ENCODE measurements around the gene SFRP5. TPM values are rescaled to one million over a fixed set of nuclear protein-coding genes. Genes with fewer than 3 reads are reported as not detected.

Gene SFRP5
- total RNA-seq, 3 donors from 2014 or later = 0.29 to 1.8 (median 0.33) TPM

- intact Hi-C loops (cut with DNase I; ENCODE audit: low total_unique reads) = no loop called here
- H3K36me3 ChIP-seq = no peaks in the 10 kb centered on the region
- no peak overlapping the region for H3K27ac ChIP-seq
- H3K27me3 ChIP-seq = peaks cover 0 to 6% of the 10 kb centered on the region in 2 donors
- TF ChIP-seq POLR2AphosphoS5 (IDR thresholded peaks at IDR 0.05) (no peak), POLR2A (IDR thresholded peaks at IDR 0.05) (no peak), CTCF (IDR thresholded peaks at IDR 0.05) (no peak)
- no peak overlapping the region for H3K4me3 ChIP-seq
- no peaks in the 10 kb centered on the region for H3K4me1 ChIP-seq
- no peaks in the 10 kb centered on the region for H3K9me3 ChIP-seq
- no peak for DNase-seq (ENCODE audit: low spot score in 2 of 2)
Observed at GRCh38 chr10:97764519-97764931, 7.3 kb downstream of the SFRP5 start.

- TF ChIP-seq POLR2AphosphoS5 (IDR thresholded peaks at IDR 0.05) (no peak), CTCF (IDR thresholded peaks at IDR 0.05) (no peak), POLR2A (IDR thresholded peaks at IDR 0.05) (no peak)
- Histone ChIP-seq H3K27ac (no peak overlapping the region), H3K4me3 (no peak overlapping the region), H3K27me3 (peaks cover 0 to under 1% of the 10 kb centered on the region in 2 donors), H3K36me3 (no peaks in the 10 kb centered on the region), H3K9me3 (no peaks in the 10 kb centered on the region), H3K4me1 (no peaks in the 10 kb centered on the region)
- intact Hi-C loops (cut with DNase I; ENCODE audit: low total_unique reads) = no loop called here
- no peak for DNase-seq (ENCODE audit: low spot score in 2 of 2)
Observed at GRCh38 chr10:97763947-97764346, 7.9 kb downstream of the SFRP5 start.

- H3K4me1 ChIP-seq = no peaks in the 10 kb centered on the region
- H3K27ac ChIP-seq = no peak overlapping the region
- intact Hi-C loops (cut with DNase I; ENCODE audit: low total_unique reads) = no loop called here
- no peaks in the 10 kb centered on the region for H3K36me3 ChIP-seq
- H3K9me3 ChIP-seq = no peaks in the 10 kb centered on the region
- no peaks in the 10 kb centered on the region for H3K27me3 ChIP-seq
- no peak for TF ChIP-seq POLR2AphosphoS5 (IDR thresholded peaks at IDR 0.05)
- TF ChIP-seq POLR2A (IDR thresholded peaks at IDR 0.05) = no peak
- TF ChIP-seq CTCF (IDR thresholded peaks at IDR 0.05) = no peak
- no peak overlapping the region for H3K4me3 ChIP-seq
- DNase-seq (ENCODE audit: low spot score in 2 of 2) = no peak
Observed at GRCh38 chr10:97763411-97763810, 8.4 kb downstream of the SFRP5 start.

GRCh38 chr10:97762816-97763215, 9.0 kb downstream of the SFRP5 start:
- intact Hi-C loops (cut with DNase I; ENCODE audit: low total_unique reads) = no loop called here
- DNase-seq (ENCODE audit: low spot score in 2 of 2) = peak in 1 of 2 donors; percentile 48
- Histone ChIP-seq H3K4me1 (no peaks in the 10 kb centered on the region), H3K36me3 (no peaks in the 10 kb centered on the region), H3K9me3 (no peaks in the 10 kb centered on the region), H3K27me3 (no peaks in the 10 kb centered on the region), H3K27ac (no peak overlapping the region), H3K4me3 (no peak overlapping the region)
- TF ChIP-seq POLR2A (IDR thresholded peaks at IDR 0.05) = no peak
- TF ChIP-seq CTCF (IDR thresholded peaks at IDR 0.05) = no peak
- TF ChIP-seq POLR2AphosphoS5 (IDR thresholded peaks at IDR 0.05) = no peak

GRCh38 chr10:97762056-97762455, 9.7 kb downstream of the SFRP5 start:
- H3K36me3 ChIP-seq = no peaks in the 10 kb centered on the region
- H3K4me1 ChIP-seq = no peaks in the 10 kb centered on the region
- no peak overlapping the region for H3K4me3 ChIP-seq
- intact Hi-C loops (cut with DNase I; ENCODE audit: low total_unique reads) = no loop called here
- TF ChIP-seq POLR2A (IDR thresholded peaks at IDR 0.05) = no peak
- no peak for TF ChIP-seq POLR2AphosphoS5 (IDR thresholded peaks at IDR 0.05)
- TF ChIP-seq CTCF (IDR thresholded peaks at IDR 0.05) = no peak
- no peaks in the 10 kb centered on the region for H3K9me3 ChIP-seq
- no peak for DNase-seq (ENCODE audit: low spot score in 2 of 2)
- H3K27ac ChIP-seq = no peak overlapping the region
- H3K27me3 ChIP-seq = no peaks in the 10 kb centered on the region

All from breast epithelium (tissue), 4 donors.